ENCODE data around the gene UST.

UST gene

DNA sequence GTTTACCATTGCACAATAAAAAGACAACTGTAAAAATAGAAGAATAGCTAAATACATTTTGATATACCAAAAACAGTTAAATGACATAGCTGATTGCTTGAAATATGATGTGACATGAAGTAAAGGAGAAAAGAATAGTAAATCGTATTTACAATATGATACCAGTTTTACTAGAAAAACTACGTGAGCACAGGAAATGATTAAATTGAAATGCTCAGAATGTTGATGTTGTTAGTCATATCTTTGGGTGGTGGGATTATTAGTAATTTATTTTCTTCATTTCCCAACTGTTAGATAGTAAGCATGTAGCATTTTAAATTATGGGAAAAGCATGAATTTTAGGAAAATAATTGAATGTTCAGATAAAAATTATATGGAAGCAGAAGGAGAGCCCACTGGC lies 302.4 kb downstream of the UST start:
- no peak for DNase-seq

DNA sequence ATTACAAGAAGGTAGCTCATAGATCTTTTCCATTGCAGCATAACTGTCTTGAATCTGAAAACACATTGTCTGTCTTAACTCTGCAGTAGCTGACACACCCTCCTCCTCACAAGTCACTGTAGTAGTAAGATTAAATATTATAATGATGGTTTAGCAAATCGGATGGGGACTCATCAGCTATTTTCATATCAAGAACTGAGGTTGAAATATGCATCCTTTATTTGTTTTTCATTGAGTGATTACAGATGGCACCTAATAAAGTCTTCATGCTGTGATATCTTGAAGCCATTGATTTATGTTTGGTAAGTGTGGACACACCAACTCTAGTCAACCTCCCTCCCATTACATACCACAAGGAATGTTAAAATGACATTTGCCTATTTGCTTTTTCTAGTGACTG lies 303.3 kb downstream of the UST start:
- no peak for DNase-seq

DNA sequence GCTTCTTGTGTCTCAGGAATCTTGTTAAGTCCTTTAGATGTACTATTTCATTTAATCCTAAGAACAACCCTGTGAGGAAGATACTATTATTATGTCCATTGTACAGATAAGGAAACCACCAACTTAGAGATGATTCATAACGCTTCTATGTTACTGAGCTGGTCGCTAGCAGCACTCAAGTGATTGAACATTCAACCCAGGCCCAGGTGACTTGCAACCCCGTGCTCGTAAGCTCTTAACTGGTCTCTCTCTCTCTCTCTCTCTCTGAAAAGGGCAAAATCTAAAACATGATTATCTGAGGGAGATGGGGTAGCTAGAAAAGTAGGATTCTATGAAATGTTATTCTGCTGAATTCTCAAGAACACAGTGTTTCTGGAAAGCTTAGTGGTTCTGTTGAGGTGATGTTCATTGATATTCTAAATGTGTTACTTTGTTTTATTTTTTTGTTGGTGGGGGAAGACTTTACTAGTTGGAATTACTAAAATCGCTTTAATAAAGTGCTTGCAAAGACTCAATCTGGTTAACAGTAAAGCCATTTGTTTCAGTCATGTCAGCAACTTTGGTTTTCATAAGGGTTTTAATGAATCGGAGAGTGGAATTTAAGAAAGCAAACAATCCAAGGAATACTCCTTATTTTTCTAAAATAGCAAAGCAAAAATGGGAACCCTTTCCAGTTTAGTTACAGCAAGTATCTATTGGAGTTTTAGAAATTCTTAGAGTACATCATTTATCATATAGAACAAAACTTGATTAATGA lies 305.7 kb downstream of the UST start:
- no peak for DNase-seq

DNA sequence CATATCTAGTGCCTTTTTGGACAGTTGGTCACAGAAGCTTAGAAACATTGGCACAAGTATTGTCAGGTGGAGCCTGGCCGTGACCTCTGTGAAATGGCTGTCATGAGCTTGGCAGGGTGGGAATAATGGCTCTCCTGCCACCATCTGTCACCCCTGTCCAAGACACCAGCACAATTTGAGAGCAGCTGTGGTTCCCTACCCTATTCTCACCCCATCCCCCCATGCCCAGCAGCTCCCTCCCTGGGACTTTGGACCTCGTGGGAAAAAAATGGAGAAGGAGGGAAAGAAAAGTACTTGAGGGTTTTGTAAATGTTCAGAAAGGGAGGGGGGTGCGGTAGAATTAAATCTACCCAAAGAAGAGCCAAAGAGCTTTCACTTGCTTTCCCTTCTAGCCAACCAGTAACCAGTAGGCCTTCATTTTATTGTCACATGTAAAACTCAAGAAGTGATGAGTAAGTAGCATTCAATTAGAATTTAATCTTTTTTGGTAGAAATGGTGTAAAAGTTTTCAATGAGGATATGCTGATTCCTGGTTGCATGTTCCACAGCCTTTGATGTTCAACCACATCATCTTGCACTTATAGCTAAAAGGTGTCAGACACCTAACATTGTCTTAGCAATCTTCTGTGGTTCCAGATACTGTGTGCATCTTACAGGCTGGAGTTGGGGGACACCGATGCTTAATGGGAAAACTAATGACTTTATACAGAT lies 307.2 kb downstream of the UST start:
- DNase-seq = no peak

DNA sequence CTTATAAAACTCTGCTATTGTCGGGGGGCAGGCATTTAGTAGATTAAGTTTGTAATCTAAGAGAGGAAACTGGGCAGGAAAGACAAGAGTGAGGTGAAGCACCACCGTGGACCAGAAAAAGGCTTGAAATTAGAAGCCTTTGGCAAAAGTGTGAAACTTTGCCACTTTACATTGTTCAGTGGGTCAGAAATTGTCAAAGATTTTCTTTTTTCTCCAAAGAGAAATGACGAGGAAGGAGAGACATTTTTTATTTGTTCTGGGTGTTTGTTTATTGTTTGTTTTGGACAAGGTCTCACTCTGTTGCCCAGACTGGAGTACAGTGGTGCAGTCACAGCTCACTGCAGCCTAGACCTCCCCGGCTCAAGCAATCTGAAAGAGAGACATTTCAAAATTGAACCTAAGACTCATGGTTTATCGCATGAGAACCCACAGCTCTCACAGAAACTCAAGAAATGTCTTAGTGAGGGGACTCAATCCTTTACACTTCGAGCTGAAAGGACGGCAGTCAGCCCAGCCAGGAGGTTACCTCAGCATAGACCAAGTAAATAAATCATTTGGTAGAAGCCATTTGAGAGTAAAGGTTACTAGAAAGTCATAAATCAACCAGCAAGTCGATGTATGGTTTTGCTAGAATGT lies 307.8 kb downstream of the UST start:
- DNase-seq = no peak

DNA sequence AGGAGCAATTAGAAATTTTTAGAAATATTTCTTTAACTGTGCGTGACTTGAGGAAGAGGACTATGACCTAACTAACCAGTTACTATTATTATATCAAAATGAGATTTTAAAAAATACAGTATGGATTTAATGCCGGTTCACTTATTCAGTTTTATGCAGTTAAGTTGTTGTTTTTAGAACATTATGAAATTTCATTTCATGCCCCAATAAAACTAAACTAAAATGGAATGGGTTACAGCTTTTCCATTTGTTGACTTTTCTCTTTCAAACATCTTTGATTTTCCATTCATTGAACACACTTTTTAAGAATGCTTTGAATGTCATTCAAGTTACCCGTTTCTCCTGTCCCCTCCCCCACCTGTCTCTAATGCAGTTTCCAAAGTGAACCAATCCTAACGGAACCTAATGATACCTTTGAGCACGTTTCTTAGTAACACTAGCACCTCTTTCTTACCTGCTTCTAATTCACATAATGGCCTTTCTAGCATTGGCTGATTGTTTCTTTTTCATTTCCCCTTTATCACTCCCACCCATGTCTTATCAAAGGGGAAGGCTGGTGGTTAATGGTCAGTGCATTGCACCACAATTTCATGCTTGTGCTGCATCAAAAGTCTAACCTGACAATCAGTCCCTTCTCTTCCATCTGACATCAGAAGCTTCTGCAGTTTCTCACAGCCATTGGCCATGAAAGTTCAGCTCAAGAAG lies 308.5 kb downstream of the UST start:
- DNase-seq = no peak

DNA sequence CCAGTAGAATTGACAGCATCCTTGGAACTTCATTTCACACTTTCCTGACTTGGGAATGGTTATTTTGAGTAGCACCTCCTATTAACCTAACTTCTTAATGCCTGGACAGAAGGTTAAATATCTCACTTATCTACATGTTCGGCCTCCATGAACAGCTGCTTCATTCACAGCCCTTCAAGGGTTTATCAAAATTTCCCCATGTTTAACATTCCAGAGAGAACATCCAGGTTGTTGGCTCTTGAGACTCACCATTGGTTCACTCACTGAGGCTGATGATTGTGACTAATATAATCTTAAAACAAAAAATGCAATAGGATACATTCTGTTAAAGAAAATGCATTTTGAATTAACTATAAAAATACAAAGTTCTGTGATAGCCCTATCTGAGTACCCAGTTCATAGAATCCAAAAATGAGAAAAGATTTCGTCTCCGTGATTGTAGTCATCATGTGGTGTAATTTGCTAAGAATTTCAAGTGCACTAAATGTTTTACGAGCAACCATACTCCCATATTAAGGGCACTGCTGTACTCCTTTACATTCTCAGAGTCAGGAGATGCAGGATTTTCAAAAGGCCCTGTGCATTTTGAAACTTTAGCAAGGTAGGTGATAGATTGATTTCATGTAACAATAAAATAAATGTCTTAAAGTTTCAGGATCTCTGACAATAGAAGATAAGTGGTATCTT lies 310.1 kb downstream of the UST start:
- no peak for DNase-seq

DNA sequence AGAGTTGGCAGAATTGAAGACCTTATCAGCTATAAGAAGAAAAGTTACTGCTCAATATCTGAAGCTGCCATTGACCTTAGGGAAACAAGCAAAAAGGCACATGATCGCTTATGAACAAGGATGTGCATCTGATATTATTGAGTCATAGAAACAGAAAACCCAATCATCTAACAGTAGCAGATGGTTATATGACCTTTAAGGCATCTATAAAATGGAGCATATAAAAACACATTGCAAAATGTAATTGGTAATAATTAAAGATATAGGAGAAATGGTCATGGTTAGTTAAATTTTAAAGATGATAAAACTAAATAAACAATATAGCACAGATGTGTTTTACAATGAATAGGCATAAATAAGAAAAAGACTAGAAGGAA lies 310.6 kb downstream of the UST start:
- no peak for DNase-seq

DNA sequence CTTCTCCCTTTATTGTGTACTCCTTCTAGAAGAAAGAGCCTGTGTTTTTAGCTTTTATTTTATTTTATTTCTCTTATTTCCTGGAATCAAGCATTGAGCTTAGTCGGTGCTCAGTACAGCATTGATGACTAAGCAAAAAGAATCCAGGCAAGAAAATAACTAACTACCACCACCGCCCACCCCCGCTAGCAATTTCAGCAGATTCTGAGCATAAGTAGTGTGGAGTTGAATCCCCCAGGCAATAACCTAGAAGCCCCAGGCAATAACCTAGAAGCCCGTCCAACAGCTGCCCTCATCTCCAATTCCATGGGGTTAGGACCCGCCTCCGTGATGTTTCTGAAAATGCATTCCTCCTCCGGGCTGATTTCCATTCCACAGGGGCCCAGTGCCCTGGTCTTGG lies 312.7 kb downstream of the UST start:
- no peak for DNase-seq

DNA sequence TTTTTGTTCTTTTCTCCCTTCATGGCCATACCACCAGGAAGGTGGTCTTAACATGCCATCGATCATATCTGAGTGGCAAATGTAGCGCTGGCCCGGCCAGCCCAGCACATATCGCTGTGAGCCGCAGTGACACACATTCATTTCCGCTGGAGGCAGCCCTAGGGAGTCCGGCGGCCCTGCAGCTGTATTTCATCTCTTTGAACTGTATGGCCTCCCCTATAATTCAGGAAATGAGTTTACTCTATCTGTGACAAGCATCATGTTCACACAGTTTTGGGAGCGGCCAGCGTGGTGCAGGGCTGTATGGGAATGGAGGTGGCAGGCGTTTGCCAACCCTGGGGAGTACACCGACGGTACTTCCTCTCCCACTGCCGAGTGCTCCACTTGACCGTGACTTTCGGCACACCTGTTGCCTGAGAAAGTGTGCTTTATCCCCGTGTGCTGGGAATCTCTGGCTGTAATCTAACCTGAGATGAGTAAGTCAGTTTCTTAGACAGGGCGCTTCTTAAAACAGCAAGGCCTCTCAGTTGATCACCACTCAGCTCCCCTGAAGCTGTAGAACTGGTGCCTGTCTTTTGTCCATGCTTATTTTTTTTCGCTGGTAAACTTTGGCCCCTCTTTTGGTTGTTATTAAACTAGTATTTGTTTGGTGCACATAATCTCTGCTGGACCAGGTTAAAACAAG lies 313.6 kb downstream of the UST start:
- no peak for DNase-seq

DNA sequence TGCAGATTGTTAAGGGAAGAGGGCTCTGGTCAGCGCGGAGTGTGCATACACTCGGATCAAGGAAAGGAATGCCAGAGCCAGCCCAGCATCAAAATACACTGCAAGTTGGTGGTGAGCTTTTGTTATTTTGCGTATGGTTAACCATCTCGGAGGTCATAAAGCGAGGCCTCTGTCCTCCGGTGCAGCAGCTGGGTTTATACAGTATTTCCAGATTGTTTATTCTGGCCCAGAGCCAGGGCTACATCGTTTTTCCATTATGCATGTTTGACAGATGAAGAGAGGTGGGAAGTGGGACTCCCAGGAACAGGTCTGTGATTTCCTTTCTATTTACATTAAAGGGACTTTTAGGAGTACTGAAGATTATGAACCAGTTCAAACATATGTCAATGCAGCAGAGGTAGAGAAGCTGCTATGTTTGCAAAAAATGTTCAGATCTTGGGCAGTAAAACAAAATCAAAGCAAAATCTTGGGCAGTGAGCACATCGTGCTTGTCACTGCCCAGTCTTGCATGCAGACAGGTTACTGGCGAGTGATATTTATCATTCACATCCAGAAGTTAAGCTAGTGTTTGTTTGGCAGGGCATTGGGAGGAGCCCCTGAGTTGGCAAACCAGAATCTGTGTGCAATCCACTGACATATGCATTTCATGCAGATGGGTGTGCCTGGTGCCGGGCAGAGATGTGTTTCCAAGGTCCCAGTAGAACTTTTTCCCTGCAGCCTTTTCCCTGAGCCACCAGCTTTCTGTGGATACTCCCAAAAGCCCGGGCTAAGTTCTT lies 314.3 kb downstream of the UST start:
- DNase-seq = no peak

DNA sequence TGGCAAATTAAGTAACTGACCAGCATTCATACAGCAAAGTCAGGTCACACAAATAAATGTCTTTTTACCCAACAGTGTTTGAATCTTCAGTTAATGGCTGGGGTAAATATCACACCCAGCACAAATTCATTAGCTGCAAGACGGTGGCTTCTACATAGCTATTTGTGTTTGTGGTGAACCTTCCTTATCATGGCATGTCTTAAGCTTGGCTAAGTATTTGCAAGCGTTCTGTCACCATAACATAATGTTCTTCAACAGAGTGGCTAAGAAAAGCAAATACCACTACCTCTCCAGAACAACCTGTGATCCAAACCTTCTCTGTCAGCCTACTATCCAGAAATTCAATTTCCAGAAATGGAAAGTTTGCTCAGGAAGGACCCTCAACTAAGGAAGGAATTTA lies 315.1 kb downstream of the UST start:
- DNase-seq = no peak

DNA sequence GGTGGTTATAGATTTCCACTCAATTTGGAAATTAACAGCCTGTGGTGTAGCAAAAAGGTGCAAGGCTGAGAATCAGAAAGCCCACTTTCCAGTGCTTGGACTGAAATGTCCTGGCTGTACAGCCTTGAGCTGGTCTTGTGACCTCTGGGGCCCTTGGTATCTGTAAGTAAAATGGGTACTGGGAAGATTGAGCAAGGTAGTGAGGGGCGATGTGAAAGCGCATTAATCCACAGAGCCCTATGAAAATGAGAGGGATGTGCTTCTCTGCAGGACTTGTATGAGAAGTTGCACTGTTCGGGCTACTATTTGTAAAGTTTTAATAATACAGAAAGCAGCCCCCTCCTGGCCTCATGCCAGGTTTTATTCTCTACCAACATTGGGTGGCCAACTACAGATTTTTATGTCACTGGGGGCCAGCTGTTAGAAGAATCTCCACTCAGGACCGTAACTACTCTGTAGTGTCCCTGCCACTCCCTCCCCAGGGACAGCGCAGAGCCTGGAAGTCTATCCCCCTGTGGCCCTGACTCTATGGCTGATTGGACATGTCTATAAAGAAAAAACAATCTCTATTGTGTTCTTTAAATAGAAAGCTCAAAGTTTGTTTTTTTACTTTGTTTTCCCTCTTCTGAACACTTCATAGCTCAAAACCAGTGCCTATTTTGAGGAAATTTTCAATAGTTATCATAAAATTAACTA lies 316.0 kb downstream of the UST start:
- DNase-seq = no peak

DNA sequence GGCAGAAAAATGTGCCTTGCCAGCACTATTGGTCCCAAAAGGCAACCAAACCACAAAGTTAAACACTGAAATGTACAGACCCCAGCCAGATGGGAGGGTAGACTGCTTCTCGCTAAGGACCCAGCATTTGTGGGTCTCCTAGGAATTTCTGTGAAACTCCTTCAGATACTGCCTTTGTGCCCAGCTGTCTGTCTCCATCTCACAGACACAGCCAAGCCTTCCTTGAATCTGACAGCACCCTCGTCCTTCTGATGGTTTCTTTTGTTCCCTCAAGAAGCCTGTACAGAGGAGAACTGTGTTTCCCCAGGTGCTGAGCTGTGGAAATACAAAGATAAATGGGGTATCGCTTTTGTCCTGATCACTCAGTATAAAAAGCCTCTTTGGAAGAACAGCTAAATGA lies 316.6 kb downstream of the UST start:
- DNase-seq = no peak

DNA sequence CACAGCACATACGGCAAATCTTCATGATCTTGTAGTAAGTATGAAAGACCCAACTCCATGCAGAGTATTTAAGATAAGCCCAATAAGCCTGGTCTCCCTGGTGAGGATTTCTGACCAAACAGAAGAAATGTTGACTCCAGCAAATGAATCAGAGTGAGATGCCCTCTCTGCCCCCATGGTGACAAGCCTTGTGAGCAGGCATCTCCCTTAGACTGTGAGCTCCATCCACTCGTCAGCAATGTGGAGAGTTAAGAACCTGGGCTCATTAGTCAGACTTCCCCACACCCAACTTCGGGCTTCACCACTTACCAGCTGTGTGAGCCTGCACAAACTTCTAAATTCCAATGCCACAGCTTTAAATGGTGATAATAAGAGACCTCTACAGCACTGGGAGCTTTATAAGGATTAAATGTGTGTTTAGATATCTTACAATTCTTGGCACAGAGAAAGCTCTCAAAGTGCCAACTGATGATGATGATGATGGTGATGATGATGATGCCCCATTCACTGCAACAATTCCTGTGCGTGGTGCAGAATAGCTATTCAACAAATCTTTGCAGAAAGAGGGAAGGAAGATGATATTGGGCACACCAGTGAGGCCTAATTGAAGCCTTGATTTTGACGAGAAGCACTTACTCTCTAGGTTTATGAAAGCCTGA lies 317.3 kb downstream of the UST start:
- DNase-seq = no peak

DNA sequence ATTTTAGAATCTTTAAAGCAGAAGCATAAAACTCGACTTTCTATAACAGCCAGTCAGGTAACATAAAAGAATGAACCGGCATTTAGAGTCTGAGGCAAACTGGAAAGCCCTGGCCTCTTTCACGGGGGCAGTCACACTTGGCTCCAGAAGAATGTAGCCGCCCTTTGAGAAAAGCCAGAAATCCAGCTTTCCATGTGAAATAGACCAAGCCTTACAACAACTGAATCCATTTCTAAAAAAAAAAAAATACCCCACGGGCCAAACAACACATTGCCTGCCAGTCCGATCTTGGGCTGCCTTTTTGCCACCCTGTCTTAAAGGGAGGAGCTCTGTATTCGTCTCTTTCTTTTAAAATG lies 317.8 kb downstream of the UST start:
- DNase-seq = no peak

DNA sequence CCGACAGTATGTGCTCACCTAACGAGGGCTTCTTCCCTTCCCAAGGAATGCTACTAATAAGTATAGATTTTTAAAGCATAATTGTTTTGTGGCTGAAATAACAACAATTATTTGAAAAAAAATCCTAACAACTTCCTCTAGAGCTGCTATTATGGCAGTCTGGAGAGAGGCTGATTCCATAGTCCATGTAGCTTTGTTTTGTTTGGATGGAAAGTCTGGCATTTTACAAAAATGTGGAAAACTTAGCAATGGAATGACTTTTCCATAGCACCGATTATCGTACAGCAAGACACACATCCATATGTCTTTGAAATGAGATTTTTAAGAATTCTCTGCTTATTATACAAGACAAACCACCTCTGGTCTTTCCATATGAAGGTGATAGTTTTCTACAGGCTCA lies 318.3 kb downstream of the UST start:
- DNase-seq = no peak

DNA sequence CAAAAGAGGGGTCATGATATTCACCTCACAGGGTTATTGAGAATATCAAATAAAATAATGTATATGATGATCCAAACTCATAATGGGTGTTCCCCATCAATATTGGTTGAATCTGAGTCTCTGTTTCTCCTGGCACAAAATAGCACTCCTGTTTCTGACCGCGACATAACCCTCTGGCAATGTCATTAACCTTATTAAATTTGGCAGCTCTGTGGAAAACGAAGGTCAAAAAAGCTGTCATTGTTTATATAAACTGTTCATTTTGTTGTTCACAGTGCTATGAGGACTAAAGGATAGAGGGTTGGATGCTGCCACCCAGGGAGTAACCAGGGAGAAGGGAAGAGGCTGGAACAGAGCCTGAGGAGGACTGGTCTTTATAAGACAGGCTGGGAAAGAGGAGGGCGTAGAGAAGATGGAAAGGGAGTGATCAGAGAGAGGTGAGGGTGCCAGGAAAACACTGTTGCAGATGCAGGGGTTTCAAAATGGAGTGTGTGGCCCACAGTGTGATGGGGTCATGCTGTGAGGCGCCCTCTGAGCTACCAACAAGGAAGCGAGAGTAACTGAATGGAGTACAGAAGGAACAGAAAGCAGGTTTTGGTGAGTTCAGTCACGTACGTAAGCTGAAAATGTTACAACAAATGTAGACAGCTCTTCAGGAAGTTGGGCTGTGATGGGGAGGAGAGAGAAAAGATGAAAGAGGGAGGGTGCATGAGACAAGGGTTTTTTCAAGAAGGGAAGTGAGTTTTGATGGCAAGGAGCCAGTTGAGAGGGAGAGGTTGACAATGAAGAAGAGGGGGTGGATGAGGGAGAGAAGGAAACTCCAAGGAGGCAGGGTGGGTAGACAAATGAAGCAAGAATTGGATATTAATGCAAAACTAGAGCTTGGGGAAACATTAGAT lies 319.1 kb downstream of the UST start:
- no peak for DNase-seq

DNA sequence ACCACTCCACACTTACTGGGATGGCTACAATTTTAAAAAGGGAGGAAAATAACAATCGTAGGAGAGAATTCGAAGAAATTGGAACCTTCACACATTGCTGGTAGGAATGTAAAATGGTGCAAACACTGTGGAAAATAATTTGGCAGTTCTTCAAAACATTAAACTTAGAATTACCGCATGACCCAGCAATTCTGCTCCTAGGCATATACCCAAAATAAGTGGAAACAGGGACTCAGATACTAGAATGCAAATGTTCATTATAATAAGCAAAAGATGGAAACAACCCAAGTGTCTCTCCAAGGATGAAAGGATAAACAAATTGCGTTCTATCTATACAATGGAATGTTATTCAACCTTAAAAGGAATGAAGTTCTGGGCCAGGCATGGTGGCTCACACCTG lies 325.2 kb downstream of the UST start:
- DNase-seq = no peak
